ENCODE results near the gene C1QC.

C1QC gene

GRCh38 chr1:22680726-22681125 is 37.3 kb downstream of the C1QC start:
- DNase-seq (ENCODE audit: low read depth): no peak

DNA sequence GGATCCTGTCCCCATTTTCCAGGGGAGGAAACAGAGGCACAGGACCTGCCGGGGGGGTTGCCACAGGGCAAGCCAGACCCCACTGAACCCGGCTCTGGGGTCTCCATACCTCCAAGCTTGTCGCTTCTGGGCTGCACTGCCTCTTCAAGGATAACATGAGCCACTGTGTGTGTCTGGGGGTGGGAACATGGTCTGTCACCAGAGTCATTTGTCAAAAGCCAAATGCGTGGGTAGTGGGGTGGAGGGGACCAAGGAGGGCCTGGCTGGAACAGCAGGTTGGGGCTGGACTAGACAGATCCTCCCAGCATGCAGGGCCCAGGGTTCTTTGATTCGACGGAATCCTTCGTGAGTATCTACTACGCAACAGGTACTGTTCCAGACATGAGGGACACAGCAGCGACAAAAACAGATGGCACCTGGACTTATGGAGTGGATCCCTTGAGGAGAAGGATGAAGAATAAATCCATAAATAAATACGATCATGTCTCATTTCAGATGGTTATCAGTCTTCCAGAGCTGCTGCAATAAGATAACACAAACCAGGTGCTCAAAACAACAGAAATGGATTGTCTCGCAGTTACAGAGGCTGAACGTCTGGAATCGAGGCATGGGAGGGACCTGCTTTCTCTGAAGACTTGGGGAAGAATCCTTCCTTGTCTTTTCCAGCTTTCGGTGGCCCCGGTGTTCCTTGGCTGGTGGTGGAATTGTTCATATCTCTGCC is 38.3 kb downstream of the C1QC start:
- DNase-seq (ENCODE audit: low read depth): no peak

DNA sequence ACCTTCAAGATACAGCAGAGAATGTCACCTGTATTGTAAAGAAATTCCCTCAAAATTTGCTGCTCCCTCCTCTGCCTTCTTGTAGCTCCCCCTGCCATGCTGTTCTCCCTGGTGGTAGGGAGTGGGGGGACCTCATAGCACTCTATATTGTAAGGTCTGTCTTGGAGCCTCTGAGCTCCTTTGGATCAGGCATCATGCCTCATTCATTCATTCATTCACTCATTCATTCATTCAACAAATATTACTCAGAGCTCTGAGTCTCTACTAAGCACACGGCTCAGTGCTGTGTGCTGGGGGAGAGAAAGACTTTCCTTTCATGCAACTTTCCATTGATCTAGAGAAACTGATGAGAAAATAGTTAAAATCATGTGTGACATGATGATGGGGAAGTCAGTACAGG is 40.1 kb downstream of the C1QC start:
- DNase-seq (ENCODE audit: low read depth): no peak

DNA sequence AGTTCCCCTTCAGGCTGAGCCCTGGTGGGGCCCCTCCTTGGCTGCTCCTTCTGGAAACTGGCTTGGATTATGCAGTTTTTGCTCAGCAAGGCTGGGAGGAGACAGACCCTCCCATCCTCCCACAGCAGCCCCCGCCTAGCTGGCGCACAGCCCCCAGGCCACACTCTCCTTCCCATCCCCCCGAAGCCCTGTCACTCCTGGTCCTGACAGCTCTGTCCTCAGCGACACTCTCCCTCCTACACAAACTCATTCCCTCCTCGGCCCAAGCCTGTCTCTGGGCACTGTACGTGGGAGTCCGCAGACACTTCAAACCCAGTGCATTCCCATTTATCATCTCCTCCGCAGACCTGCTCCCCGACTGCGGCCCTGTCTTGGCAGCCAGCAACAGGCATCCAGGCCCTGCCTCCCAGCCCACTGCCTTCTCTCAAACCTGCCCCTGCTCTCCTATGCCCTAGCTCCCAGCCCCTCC is 42.2 kb downstream of the C1QC start:
- DNase-seq (ENCODE audit: low read depth): no peak

DNA sequence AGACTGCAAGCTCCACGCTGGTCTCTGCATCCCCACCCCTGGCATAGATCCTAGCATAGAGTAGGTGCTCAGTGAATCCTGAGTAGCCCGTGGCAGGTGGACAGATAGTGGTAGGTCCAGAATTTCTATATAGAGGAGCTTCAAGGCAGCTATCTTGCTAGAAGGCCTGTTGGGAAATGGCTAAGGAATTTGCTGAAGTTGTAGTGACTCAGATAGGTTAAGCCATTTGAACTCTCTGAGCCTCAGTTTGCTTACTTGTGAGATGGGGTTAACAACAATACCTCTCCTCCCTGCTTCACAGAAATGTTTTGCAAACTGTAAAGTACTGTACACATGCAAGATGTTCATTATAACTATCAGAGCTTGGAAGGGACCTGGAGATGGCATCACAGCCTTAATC is 43.8 kb downstream of the C1QC start:
- no peak for DNase-seq (ENCODE audit: low read depth)

DNA sequence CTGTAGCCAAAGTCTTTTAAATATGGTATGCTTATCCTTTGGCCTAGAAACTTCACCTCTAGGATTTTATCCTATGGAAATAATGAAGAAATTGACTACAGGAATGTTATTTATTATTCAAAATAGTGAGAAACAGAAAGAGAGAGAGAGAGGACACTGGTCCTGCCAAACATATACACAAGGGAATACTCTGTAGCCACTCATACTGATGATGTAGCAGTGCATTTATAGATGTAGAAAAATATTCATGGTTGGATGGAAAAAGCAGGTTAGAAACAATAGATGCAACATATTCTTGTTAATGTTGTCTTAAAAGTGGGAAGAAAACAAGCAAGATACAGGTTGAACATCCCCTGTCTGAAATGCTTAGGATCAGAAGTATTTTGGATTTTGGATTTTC is 45.0 kb downstream of the C1QC start:
- DNase-seq (ENCODE audit: low read depth): no peak

DNA sequence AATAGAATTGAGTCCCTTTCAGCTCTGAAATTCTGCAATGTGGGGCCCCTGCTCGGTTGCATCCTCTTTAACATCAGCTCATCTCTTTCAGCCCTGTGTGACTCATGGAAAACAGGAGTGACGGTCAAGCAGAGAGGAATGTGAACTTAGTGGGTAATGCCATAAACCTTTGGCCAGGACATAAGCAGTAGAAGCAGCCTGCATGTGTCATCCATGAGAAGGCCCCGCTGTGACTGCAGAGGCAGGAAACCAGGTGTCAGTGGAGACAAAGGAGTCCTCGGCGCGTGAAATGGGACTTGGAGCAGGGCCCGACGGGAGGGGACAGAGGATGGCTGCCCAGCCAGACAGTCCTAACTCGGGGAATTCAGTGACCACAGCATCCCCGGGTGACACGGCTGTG is 46.1 kb downstream of the C1QC start:
- no peak for DNase-seq (ENCODE audit: low read depth)

GRCh38 chr1:22691031-22691753 is 47.8 kb downstream of the C1QC start:
- DNase-seq (ENCODE audit: low read depth): no peak

DNA sequence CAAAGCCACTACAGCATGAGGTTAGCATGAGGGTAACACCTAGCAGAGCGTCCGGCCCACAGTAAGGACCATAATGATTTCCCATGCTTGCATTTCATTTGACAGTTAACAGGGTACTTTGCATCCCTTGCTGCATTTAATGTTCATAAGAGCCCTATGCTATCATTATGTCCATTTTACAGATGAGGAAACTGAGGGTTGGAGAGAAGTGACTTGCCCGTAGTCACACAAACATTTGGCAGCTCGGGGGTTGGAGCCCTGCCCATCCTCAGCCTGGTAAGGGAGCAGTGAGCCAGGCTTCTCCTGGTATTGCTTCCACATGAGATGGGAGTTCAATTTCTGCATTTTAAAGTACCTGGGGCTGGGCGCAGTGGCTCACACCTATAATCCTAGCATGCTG is 50.7 kb downstream of the C1QC start:
- DNase-seq (ENCODE audit: low read depth): no peak

DNA sequence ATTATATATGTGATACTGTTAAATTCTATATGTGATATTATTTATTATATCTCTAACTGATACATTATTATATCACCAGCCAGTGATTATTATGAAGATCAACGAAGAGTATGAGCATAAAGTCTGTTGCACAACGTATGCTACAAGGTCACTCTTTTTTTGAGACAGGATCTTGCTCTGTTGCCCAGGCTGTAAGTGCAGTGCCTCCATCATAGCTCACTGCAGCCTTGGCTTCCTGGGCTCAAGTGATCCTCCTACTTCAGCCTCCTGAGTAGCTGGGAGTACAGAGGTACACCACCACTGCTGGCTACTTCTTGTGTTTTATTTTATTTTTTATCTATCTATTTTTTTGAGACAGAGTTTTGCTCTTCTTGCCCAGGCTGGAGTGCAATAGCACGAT is 53.2 kb downstream of the C1QC start:
- no peak for DNase-seq (ENCODE audit: low read depth)
